ENCODE measurements around the gene F7.

Gene F7

DNA sequence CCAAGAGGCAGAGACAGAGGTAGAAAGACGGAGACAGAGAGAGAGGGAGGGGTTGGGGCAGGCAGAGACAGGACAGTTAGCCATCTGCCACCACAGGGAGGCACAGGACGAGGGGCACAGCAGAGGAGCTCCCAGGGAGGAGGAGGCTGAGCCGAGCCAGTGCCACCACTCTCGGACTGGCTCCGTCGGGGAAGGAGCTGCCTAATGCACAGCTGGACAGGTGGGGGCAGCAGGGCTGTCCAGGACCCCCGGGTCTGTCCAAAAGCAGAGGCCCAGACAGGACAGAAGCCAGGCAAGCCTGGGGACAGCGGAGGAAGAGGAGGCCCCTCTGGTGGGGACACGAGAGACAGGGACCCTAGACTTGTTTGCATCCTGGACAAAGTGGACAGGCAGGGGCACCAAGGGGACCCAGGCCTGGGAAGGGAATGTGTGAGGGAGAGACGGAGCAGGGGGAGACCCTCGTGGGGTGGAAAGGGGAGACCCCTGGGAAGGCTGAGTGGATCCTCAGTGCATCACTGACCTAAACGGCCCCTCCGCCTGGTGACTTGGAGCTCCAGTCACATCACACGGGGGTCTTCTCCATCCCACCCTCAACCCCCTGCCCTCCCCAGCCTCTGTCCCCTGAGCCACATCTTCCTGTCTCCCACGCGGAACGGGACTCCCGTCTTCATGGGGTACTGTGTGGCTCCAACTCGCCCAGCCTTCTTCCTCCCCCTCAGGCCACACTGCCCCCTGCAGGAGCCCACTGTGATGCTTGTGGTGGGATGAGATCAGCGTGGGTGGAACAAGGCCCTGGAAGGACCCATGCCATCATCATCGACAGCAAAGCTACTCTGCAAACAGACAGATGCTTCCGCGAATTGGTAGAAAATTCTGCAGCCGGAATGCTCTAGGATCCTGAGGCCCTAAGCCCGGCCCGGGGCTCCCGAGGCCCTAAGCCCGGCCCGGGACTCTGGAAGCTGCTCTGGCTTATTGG is 17.9 kb downstream of the F7 start:
- no peak for TF ChIP-seq Cebpa-rat (IDR thresholded peaks at IDR 0.05)
- Histone ChIP-seq H4K20me1 (no peaks in the 10 kb centered on the region; a peak in 1 of 22 replicates), H3K27ac (no peak overlapping the region), H3K9me3 (replicated peaks in 1 of 11) (no peaks in the 10 kb centered on the region), H3K9ac (no peak overlapping the region), H3K4me1 (no peaks in the 10 kb centered on the region), H3K4me2 (no peak overlapping the region), H3K36me3 (no peaks in the 10 kb centered on the region), H3K4me3 (no peak overlapping the region), H3K27me3 (no peaks in the 10 kb centered on the region)

DNA sequence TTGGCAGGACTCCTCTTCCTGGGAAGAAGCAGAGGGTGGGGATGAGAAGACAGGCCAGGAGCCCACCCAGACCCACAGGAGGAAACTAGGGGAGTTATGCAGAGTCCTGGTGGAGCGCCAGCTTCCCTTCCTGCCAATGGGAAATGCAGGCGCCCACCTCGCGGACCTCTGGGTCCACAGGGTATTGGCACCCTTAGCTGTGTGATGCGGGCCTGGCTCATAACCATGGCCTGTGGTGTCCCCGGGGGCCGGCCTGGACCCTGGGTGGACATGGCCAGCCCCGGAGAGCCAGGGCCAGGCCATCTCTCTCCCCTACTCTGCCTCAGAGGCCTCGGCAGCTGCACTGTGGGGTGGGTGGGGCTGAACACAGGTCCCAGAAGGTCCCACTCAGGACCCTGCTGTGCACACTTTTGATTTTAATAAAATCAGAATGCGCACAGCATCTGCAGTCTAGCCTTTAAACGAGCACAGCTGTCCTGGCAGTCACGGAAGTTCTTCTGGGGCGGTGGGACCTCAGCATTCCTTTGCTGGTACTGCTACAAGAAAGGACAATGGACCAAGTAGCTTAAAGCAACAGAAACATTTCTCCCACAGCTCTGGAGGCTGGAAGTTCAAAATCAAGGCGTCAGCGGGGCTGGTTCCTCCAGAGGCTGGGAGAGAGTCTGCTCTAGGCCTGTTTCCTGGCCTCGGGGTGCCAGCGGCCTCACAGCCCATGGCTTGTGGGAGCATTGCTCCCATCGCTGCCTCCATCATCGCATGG is 18.8 kb downstream of the F7 start:
- TF ChIP-seq Cebpa-rat (IDR thresholded peaks at IDR 0.05): no peak
- Histone ChIP-seq H3K27ac (no peak overlapping the region), H3K4me1 (no peaks in the 10 kb centered on the region), H3K4me2 (no peak overlapping the region), H3K9ac (no peak overlapping the region), H3K9me3 (replicated peaks in 1 of 11) (no peaks in the 10 kb centered on the region), H4K20me1 (no peaks in the 10 kb centered on the region; a peak in 1 of 22 replicates), H3K4me3 (no peak overlapping the region), H3K36me3 (no peaks in the 10 kb centered on the region), H3K27me3 (no peaks in the 10 kb centered on the region)

DNA sequence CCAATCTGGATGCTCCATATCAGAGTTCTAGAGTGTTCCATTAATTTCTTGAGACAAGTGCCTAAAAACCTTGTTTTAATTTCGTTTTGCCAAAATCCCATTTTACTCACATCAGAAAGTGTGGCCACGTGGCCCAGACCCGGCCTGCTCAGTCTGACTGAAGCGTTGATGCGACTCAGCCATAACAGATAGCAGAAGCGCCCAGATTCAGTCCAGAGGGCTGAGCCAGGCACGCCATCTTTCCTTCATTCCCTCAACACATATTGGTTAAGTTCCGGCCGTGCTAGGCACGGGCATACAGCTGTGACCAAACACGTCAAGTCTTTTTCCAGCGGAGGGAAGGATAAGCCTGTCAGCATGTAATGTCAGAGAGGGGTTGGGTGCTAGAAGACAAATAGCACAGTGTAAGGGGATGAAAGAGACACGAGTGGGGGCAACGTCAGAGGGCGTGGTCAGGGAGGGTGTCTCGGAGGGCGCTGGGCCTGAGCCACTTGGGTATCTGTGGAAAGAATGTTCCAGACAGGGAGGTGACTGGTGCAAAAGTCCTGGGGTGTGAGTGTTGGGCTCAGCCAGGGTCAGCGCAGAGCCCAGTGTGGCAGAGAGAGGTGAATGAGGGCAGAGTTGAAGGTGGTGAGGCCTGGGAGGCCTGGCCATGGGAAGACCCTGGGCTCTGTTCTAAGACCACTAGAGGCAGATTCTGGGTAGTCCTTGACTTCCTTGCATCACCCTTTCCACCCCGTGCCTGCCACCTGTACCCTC is 20.1 kb downstream of the F7 start:
- Histone ChIP-seq H3K36me3 (no peaks in the 10 kb centered on the region), H3K27ac (no peak overlapping the region), H3K4me2 (no peak overlapping the region), H4K20me1 (no peaks in the 10 kb centered on the region; a peak in 1 of 22 replicates), H3K9me3 (replicated peaks in 1 of 11) (no peaks in the 10 kb centered on the region), H3K4me1 (no peaks in the 10 kb centered on the region), H3K4me3 (no peak overlapping the region), H3K27me3 (no peaks in the 10 kb centered on the region), H3K9ac (no peak overlapping the region)
- no peak for TF ChIP-seq Cebpa-rat (IDR thresholded peaks at IDR 0.05)

DNA sequence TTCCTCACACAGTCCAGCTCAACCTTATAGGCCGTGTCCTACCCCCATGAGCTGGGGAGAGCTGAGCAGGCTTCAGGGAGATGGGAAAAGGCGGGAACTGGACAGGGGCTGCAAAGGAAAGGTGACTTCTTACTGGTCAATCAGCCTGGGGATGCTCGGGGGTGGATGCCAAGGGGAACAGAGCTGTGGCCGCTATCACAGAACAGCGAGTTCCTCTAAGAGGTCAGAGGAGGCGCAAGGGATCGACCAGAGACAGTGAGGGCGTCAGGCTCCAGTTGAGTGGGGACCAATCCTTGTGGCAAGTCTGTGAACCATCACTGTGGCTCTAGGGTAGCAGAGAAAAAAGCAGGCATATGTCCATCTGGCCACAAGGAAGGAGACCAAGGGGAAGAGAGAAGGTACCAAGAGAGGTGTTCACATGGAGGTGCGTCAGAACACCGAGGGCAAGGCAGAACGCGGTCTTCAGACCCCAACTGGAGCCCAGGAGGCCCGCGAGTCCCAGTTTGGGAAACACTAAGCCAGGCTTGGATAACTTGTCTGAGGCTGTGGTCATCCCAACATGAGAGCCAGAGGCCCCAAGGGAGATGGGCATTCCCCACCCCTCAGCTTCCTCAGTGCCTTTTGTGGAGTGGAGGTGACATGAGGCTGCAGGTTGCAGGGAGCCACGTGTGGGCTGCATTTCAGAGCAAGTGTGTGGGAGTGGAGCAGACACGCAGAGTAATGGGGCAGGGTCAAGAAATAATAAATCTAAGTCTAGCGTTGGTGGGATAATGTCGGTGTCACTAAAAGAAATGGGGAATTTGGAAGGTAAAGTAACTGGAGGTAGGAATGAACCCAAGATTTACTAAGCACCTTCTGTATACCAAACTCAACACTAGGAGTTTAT is 20.9 kb downstream of the F7 start:
- no peak overlapping the region for H3K27ac ChIP-seq
- no peaks in the 10 kb centered on the region for H3K27me3 ChIP-seq
- TF ChIP-seq Cebpa-rat (IDR thresholded peaks at IDR 0.05): no peak

DNA sequence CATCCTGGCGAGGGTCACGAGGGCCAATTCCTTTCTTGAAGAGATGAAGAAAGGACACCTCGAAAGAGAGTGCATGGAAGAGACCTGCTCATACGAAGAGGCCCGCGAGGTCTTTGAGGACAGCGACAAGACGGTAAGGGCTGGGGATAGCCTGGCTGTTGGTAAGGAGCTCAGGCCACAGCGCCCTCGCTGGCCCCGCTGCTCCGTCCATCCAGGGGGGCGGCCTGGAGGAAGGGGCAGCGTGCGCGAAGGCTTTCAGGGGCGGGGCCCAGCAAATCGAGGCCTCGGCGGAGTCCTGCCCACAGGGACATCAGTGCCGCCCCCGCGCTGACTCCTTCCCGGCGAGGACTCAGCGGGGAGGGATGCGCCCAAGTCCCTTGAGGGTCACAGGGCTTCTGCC is 23.9 kb downstream of the F7 start:
- no peaks in the 10 kb centered on the region for H3K27me3 ChIP-seq
- no peak for TF ChIP-seq Cebpa-rat (IDR thresholded peaks at IDR 0.05)
- H3K9me3 ChIP-seq (replicated peaks in 1 of 11): peaks cover 0 to 9% (median 0%) of the 10 kb centered on the region in 11 experiments; a peak in 7 of 22 replicates
- no peak overlapping the region for H3K9ac ChIP-seq
- H3K4me1 ChIP-seq: no peaks in the 10 kb centered on the region
- H3K4me3 ChIP-seq: no peak overlapping the region
- no peaks in the 10 kb centered on the region for H4K20me1 ChIP-seq
- H3K27ac ChIP-seq: no peak overlapping the region
- H3K36me3 ChIP-seq: no peaks in the 10 kb centered on the region
- H3K4me2 ChIP-seq: no peak overlapping the region

More for the DNA sequence above, 20.9 kb downstream of the F7 start:
- Histone ChIP-seq H4K20me1 (no peaks in the 10 kb centered on the region), H3K9me3 (replicated peaks in 1 of 11) (no peaks in the 10 kb centered on the region), H3K4me1 (no peaks in the 10 kb centered on the region), H3K4me2 (no peak overlapping the region), H3K9ac (no peak overlapping the region), H3K4me3 (no peak overlapping the region), H3K36me3 (no peaks in the 10 kb centered on the region)

DNA sequence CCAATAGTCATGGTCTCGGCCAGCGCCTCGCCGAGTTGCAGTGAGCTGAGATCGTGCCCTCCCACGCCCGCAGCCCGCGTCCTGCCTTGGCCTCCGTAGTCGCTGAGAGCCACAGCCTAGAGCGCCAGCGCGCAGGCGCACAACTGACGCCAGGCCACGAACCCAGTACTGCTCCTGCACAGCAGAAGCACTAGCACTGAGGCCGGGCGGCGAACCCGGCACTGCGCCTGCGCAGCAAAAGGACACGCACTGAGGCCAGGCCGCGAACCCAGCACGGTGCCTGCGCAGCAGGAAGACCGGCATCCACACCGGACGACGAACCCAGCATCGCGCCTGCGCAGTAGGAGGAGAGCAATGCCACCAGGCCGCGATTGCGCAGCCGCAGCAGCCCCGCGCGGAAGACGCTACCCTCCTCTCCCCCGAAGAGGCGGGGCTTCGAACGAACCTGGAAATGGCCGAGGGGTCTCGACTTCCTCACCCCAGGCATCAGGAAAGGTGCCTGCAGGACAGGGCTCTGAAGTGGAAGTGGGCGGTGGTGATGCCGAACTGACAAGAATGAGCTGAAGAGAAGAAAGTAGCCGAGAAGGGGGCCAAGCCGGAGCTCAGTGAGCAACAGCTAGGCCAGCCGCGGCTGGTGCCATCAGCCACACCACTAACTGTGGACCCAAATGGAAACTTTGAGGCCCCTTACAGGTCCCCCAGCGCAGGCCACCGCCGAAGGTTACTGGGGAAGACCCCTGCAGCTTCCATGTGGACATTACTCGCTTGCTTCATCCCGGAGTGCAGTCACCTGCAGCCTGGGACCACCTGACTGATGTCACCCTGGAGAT is 24.5 kb downstream of the F7 start:
- Histone ChIP-seq H3K4me2 (no peak overlapping the region), H4K20me1 (no peaks in the 10 kb centered on the region), H3K27me3 (no peaks in the 10 kb centered on the region), H3K4me3 (no peak overlapping the region), H3K4me1 (no peaks in the 10 kb centered on the region), H3K9me3 (replicated peaks in 1 of 11) (peaks cover 0 to 10% (median 0%) of the 10 kb centered on the region in 11 experiments; a peak in 7 of 22 replicates), H3K27ac (no peak overlapping the region), H3K36me3 (no peaks in the 10 kb centered on the region), H3K9ac (no peak overlapping the region)
- TF ChIP-seq Cebpa-rat (IDR thresholded peaks at IDR 0.05): no peak

DNA sequence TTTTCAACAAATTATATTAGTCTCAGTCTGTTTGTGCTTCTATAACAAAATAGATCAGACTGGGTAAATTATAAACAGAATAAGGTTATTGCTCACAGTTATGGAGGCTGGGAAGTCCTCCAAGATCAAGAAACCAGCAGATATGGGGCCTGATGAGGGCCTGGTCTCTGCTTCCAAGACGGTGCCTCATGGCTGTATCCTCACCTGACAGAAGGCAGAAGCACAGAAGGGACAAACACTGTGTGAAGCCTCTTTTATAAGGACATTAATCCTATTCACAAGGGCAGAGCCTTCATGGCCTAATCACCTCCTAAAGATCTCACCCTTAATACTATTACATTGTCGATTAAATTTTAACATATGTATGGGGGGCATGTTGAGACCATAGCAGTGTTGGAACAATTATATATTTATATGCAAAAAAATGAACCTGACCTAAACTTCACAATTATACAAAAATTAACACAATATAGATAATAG is 29.7 kb downstream of the F7 start:
- H3K4me1 ChIP-seq: no peaks in the 10 kb centered on the region
- no peak overlapping the region for H3K9ac ChIP-seq
- H3K9me3 ChIP-seq (replicated peaks in 1 of 11): peaks cover 0 to 10% (median 0%) of the 10 kb centered on the region in 11 experiments; a peak in 7 of 22 replicates
- H3K27ac ChIP-seq: no peak overlapping the region
- H3K36me3 ChIP-seq: no peaks in the 10 kb centered on the region
- no peak overlapping the region for H3K4me3 ChIP-seq
- H4K20me1 ChIP-seq: no peaks in the 10 kb centered on the region
- no peak overlapping the region for H3K4me2 ChIP-seq
- no peaks in the 10 kb centered on the region for H3K27me3 ChIP-seq
- no peak for TF ChIP-seq Cebpa-rat (IDR thresholded peaks at IDR 0.05)

All from BLaER1 treated with 17β-estradiol and CSF1 and Interleukin-3, amounts not matched to agents 10 nM and 100 nM (cell line).